Measurements from ENCODE around the gene DLST.

The DLST gene

GRCh38 chr14:74860899-74861733 lies 20.6 kb upstream of the DLST start:
- in situ Hi-C loops (cut with MboI; ENCODE audit: low sequenced_read_pairs): no loop called here

- in situ Hi-C loops (cut with MboI; ENCODE audit: low sequenced_read_pairs): no loop called here
Observed at GRCh38 chr14:74861734-74862090, 20.0 kb upstream of the DLST start.

GRCh38 chr14:74863274-74863673 lies 18.4 kb upstream of the DLST start:
- in situ Hi-C loops (cut with MboI; ENCODE audit: low sequenced_read_pairs): no loop called here

- in situ Hi-C loops (cut with MboI; ENCODE audit: low sequenced_read_pairs): no loop called here
Observed at GRCh38 chr14:74864198-74864597, 17.5 kb upstream of the DLST start.

GRCh38 chr14:74865156-74865555 lies 16.6 kb upstream of the DLST start:
- in situ Hi-C loops (cut with MboI; ENCODE audit: low sequenced_read_pairs): no loop called here

- in situ Hi-C loops (cut with MboI; ENCODE audit: low sequenced_read_pairs): no loop called here
Observed at GRCh38 chr14:74866708-74867389, 14.9 kb upstream of the DLST start.

- in situ Hi-C loops (cut with MboI; ENCODE audit: low sequenced_read_pairs): no loop called here
Observed at GRCh38 chr14:74867673-74868072, 14.0 kb upstream of the DLST start.

GRCh38 chr14:74868739-74869138 lies 13.0 kb upstream of the DLST start:
- in situ Hi-C loops (cut with MboI; ENCODE audit: low sequenced_read_pairs): no loop called here

- in situ Hi-C loops (cut with MboI; ENCODE audit: low sequenced_read_pairs): no loop called here
Observed at GRCh38 chr14:74871819-74872218, 9.9 kb upstream of the DLST start.

- in situ Hi-C loops (cut with MboI; ENCODE audit: low sequenced_read_pairs): no loop called here
Observed at GRCh38 chr14:74875204-74875603, 6.5 kb upstream of the DLST start.

- in situ Hi-C loops (cut with MboI; ENCODE audit: low sequenced_read_pairs): no loop called here
Observed at GRCh38 chr14:74875941-74876913, 5.5 kb upstream of the DLST start, which contains the start of gene PROX2. Gene PROX2, minus strand, starts transcription at chr14:74876145. Its CDS starts 12,311 bp downstream, at chr14:74863834.

- in situ Hi-C loops (cut with MboI; ENCODE audit: low sequenced_read_pairs): no loop called here
Observed at GRCh38 chr14:74879427-74880182, 2.1 kb upstream of the DLST start.

- in situ Hi-C loops (cut with MboI; ENCODE audit: low sequenced_read_pairs): no loop called here
Observed at GRCh38 chr14:74882103-74882920, 596 bp downstream of the DLST start.

- in situ Hi-C loops (cut with MboI; ENCODE audit: low sequenced_read_pairs): no loop called here
Observed at GRCh38 chr14:74886001-74886400, 4.3 kb downstream of the DLST start.

- in situ Hi-C loops (cut with MboI; ENCODE audit: low sequenced_read_pairs): no loop called here
Observed at GRCh38 chr14:74888164-74889158, 6.7 kb downstream of the DLST start.

GRCh38 chr14:74890262-74890661 lies 8.5 kb downstream of the DLST start:
- in situ Hi-C loops (cut with MboI; ENCODE audit: low sequenced_read_pairs): no loop called here

GRCh38 chr14:74891870-74892269 lies 10.2 kb downstream of the DLST start:
- in situ Hi-C loops (cut with MboI; ENCODE audit: low sequenced_read_pairs): no loop called here

GRCh38 chr14:74892745-74893144 lies 11.0 kb downstream of the DLST start:
- in situ Hi-C loops (cut with MboI; ENCODE audit: low sequenced_read_pairs): no loop called here
